T-helper 1 cell treated with Interleukin-12 subunit alpha and Interleukin-12 subunit beta and Interleukin-4 antibody, amounts not matched to agents 30 μg/mL and 1 μg/mL, for 36 hours (primary cell): Measurements from ENCODE around the gene ADGRV1.
"Not testable (repeated sequence)": the region's sequence is repeated elsewhere in the genome, so short reads cannot be mapped to it uniquely, and the experiment has no call there.

Experiments
- H3K27ac Mint-ChIP-seq: one replicate; pipeline ENCODE4 v1.8.0; 2021; ENCODE audit warnings: mild to moderate bottlenecking, mixed read lengths
- H3K27me3 Mint-ChIP-seq: one replicate; pipeline ENCODE4 v1.8.0; 2021; ENCODE audit warnings: low read depth, mixed read lengths
- H3K36me3 Mint-ChIP-seq: one replicate; pipeline ENCODE4 v1.8.0; 2021; ENCODE audit warnings: low read depth, mixed read lengths
- H3K4me1 Mint-ChIP-seq: one replicate; pipeline ENCODE4 v1.8.0; 2021; ENCODE audit warnings: low read depth, mixed read lengths
- H3K4me3 Mint-ChIP-seq: one replicate; pipeline ENCODE4 v1.8.0; 2021; ENCODE audit warnings: mild to moderate bottlenecking, moderate library complexity, mixed read lengths
- H3K9me3 Mint-ChIP-seq: one replicate; pipeline ENCODE4 v1.8.0; 2021; ENCODE audit warnings: mixed read lengths

The ADGRV1 gene

DNA sequence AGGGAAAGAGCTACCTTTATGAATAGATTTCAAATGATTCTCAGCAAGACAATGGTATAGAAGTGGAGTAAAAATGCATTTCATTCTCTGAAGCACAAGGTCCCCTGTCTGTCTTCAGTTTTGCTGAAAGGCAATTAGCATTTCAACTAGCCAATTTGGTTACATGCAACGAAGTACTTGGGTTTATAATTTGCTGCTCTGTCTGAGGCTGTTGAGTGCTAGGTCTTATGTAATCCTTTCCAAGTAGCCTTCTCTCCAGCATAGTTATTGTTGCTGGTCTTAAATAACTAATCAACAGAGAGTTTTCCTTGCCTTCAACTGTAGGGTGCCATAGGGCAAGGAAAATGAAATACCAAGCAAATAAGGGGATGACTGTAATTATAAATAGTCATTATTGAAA is 4.5 kb downstream of the ADGRV1 start:
- Mint-ChIP-seq H3K9me3 (no peaks in the 10 kb centered on the region), H3K36me3 (no peaks in the 10 kb centered on the region), H3K4me3 (no peak overlapping the region), H3K27me3 (peaks cover 47% of the 10 kb centered on the region), H3K4me1 (peaks cover 4% of the 10 kb centered on the region), H3K27ac (no peak overlapping the region)

GRCh38 chr5:90565491-90565890 is 6.9 kb downstream of the ADGRV1 start:
- Mint-ChIP-seq H3K27ac (no peak overlapping the region), H3K36me3 (no peaks in the 10 kb centered on the region), H3K9me3 (no peaks in the 10 kb centered on the region), H3K27me3 (peaks cover 24% of the 10 kb centered on the region), H3K4me3 (no peak overlapping the region), H3K4me1 (no peaks in the 10 kb centered on the region)

DNA sequence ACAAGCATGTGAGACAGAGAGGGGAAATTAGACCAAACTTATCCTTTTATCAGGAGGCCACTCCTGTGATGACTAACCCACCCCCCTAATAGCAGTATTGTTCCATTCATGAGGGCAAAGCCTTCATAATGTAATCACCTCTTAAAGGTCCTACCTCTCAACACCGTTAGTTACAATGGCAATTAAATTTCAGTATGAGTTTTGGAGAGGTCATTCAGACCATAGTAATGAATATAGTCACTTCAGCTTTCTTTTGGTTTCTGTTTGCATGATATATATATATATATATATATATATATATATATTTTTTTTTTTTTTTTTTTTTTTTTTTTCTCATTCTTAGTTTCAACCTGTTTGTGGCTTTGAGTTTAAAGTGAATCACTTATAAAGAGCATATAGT is 10.5 kb downstream of the ADGRV1 start:
- Mint-ChIP-seq H3K9me3 (no peaks in the 10 kb centered on the region), H3K27me3 (no peaks in the 10 kb centered on the region), H3K27ac (no peak overlapping the region), H3K36me3 (no peaks in the 10 kb centered on the region), H3K4me1 (no peaks in the 10 kb centered on the region), H3K4me3 (no peak overlapping the region)

DNA sequence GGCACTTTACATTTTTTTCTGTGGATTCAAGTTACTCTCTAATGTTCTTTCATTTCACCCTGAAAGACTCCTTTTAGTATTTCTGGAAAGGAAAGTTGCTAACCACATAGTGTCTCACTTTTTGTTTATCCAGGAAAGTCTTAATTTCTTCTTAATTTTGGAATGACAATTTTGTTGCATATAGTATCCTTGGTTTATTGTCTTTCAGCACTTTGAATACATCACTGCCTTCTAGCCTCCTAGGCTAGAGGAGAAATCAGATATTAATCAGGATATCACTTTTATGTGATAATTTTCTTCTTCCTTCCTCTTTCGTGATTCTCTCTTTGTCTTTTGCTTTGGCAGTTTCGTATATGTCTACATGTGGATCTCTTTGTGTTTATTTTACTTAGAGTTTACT is 11.4 kb downstream of the ADGRV1 start:
- Mint-ChIP-seq H3K36me3 (no peaks in the 10 kb centered on the region), H3K4me1 (no peaks in the 10 kb centered on the region), H3K4me3 (no peak overlapping the region), H3K9me3 (no peaks in the 10 kb centered on the region), H3K27me3 (no peaks in the 10 kb centered on the region), H3K27ac (no peak overlapping the region)

- Mint-ChIP-seq H3K4me1 (no peaks in the 10 kb centered on the region), H3K27ac (no peak overlapping the region)
Observed at GRCh38 chr5:90571147-90571773, 12.7 kb downstream of the ADGRV1 start.

DNA sequence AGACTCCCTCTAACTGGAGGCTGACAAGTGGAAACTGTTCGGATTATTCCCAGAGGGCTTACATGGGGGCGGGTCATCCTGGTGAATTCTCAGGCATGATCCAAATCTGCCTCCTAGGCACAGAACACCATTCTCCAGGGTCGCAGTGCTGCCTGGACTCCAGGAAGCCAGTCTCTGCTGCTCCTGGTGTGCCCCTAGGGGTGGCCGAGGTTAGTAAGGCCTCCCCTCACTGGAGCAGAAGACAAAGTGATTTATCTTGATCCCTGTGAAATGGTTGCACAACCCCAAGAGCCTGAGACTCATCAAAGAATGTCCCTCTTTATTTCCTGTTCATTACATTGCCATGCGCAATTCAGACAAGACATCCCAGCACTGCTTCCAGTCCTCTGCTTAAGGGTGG is 17.1 kb downstream of the ADGRV1 start:
- H3K36me3 Mint-ChIP-seq: no peaks in the 10 kb centered on the region
- H3K27me3 Mint-ChIP-seq: no peaks in the 10 kb centered on the region
- no peaks in the 10 kb centered on the region for H3K4me1 Mint-ChIP-seq
- no peak overlapping the region for H3K27ac Mint-ChIP-seq
- no peak overlapping the region for H3K4me3 Mint-ChIP-seq
- H3K9me3 Mint-ChIP-seq: peaks cover 3% of the 10 kb centered on the region

More at GRCh38 chr5:90571147-90571773, 12.7 kb downstream of the ADGRV1 start:
- Mint-ChIP-seq H3K27me3 (no peaks in the 10 kb centered on the region), H3K9me3 (no peaks in the 10 kb centered on the region), H3K4me3 (no peak overlapping the region), H3K36me3 (no peaks in the 10 kb centered on the region)

- H3K27ac Mint-ChIP-seq, H3K4me3 Mint-ChIP-seq, H3K27me3 Mint-ChIP-seq: not testable (repeated sequence)
Observed at GRCh38 chr5:90576566-90576965, 18.0 kb downstream of the ADGRV1 start.

DNA sequence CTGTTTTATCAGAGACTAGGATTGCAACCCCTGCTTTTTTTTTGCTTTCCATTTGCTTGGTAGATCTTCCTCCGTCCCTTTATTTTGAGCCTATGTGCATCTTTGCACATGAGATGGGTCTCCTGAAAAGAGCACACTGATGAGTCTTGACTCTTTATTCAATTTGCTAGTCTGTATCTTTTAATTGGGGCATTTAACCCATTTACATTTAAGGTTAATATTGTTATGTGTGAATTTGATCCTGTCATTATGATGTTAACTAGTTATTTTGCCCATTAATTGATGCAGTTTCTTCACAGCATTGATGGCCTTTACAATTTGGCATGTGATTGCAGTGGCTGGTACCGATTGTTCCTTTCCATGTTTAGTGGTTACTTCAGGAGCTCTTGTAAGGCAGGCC is 21.3 kb downstream of the ADGRV1 start:
- not testable (repeated sequence) for H3K36me3 Mint-ChIP-seq, H3K4me1 Mint-ChIP-seq, H3K27ac Mint-ChIP-seq, H3K27me3 Mint-ChIP-seq, H3K4me3 Mint-ChIP-seq, H3K9me3 Mint-ChIP-seq

More at GRCh38 chr5:90576566-90576965, 18.0 kb downstream of the ADGRV1 start:
- H3K9me3 Mint-ChIP-seq, H3K36me3 Mint-ChIP-seq, H3K4me1 Mint-ChIP-seq: not testable (repeated sequence)

GRCh38 chr5:90581956-90582355 is 23.4 kb downstream of the ADGRV1 start:
- Mint-ChIP-seq H3K27ac (no peak overlapping the region), H3K27me3 (no peaks in the 10 kb centered on the region), H3K4me3 (no peak overlapping the region), H3K36me3 (no peaks in the 10 kb centered on the region), H3K9me3 (peaks cover 3% of the 10 kb centered on the region), H3K4me1 (no peaks in the 10 kb centered on the region)

DNA sequence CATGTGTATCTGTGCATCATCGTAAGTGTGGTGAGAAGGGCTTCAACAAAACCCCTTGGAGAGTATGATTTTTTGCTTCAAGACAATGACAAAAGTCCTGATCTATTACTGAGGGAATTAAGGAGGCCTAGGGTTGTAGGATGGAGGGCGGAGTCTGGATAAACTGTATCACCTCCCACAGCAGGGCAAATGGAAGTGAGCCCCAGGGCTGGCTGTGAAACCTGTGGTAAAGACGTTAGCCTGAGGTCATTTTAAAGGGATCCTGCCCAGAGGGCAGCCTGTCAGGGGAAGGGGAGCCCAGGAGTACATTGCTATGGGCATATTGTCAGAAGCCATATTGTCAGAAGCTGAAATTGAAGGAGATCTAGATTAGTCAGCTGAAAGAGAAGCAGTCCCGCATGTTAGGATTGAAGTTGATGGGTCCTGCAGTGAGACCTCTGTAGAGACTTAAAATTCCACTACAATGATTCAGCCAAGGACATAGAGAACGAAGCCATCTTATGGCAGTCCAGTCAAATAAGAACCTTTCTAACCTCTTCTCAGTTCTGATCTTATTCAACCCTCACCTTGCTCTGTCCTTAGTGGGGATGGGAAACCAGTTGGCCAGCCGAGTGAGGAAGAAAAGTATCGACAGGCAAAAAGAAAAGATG is 26.9 kb downstream of the ADGRV1 start:
- no peaks in the 10 kb centered on the region for H3K36me3 Mint-ChIP-seq
- no peaks in the 10 kb centered on the region for H3K4me1 Mint-ChIP-seq
- no peaks in the 10 kb centered on the region for H3K9me3 Mint-ChIP-seq
- H3K27me3 Mint-ChIP-seq: no peaks in the 10 kb centered on the region
- no peak overlapping the region for H3K4me3 Mint-ChIP-seq
- H3K27ac Mint-ChIP-seq: no peak overlapping the region

DNA sequence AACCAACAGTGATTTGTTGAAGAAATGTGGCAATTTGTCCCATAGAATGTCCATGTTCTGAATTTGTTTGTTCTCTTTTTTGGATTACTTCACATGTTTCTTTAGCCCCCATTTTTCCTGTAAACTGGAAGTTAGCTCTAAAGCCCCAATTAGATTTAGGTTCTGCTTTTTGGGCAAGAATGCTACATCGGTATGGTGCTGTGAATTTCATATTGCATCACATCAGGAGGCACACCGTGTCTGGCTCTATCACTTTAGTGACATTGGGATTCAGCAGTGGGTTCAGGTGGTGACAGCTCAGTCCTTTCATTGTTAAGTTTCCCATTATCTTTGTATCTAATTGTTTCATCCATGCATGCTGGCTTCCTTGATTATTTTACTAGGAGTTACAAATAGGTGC is 27.9 kb downstream of the ADGRV1 start:
- Mint-ChIP-seq H3K27me3 (no peaks in the 10 kb centered on the region), H3K4me3 (no peak overlapping the region), H3K36me3 (no peaks in the 10 kb centered on the region)

GRCh38 chr5:90590170-90590569 is 31.6 kb downstream of the ADGRV1 start:
- peaks cover 4% of the 10 kb centered on the region for H3K9me3 Mint-ChIP-seq
- H3K4me3 Mint-ChIP-seq: no peak overlapping the region
- no peaks in the 10 kb centered on the region for H3K4me1 Mint-ChIP-seq
- no peaks in the 10 kb centered on the region for H3K27me3 Mint-ChIP-seq
- no peak overlapping the region for H3K27ac Mint-ChIP-seq
- no peaks in the 10 kb centered on the region for H3K36me3 Mint-ChIP-seq

More for the DNA sequence above, 27.9 kb downstream of the ADGRV1 start:
- no peak overlapping the region for H3K27ac Mint-ChIP-seq
- H3K9me3 Mint-ChIP-seq: no peaks in the 10 kb centered on the region
- no peaks in the 10 kb centered on the region for H3K4me1 Mint-ChIP-seq

DNA sequence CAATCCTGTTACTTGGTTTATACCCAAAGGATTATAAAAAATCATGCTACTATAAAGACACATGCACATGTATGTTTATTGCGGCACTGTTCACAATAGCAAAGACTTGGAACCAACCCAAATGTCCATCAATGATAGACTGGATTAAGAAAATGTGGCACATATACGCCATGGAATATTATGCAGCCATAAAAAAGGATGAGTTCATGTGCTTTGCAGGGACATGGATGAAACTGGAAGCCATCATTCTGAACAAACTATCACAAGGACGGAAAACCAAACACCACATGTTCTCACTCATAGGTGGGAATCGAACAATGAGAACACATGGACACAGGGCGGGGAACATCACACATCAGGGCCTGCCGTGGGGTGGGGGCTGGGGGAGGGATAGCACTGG is 34.5 kb downstream of the ADGRV1 start:
- not testable (repeated sequence) for H3K4me1 Mint-ChIP-seq, H3K27ac Mint-ChIP-seq, H3K4me3 Mint-ChIP-seq, H3K9me3 Mint-ChIP-seq, H3K36me3 Mint-ChIP-seq, H3K27me3 Mint-ChIP-seq

GRCh38 chr5:90595766-90596165 is 37.2 kb downstream of the ADGRV1 start:
- not testable (repeated sequence) for H3K27ac Mint-ChIP-seq, H3K9me3 Mint-ChIP-seq, H3K36me3 Mint-ChIP-seq, H3K4me1 Mint-ChIP-seq, H3K4me3 Mint-ChIP-seq, H3K27me3 Mint-ChIP-seq

DNA sequence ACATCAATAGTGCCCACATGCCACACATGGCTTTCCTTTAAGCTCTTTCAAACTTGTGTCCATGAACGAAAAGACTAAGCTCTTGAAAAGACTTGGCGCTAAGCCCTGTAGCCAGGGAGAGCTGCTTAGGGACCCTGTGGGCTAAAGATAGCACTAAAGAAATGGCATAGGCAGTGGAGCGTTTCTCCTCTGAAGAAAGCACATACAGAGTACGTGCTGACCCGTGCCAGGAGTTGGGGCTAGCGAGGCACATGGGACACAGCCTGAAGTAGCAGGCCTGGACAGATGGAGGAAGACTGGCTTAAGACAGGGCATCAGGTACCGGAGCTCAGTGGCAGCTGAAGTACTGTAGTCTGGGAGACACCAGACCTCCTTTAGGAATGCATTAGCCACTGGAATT is 39.7 kb downstream of the ADGRV1 start:
- Mint-ChIP-seq H3K27me3 (no peaks in the 10 kb centered on the region), H3K4me1 (no peaks in the 10 kb centered on the region), H3K36me3 (no peaks in the 10 kb centered on the region), H3K27ac (no peak overlapping the region), H3K4me3 (no peak overlapping the region), H3K9me3 (peaks cover 4% of the 10 kb centered on the region)

DNA sequence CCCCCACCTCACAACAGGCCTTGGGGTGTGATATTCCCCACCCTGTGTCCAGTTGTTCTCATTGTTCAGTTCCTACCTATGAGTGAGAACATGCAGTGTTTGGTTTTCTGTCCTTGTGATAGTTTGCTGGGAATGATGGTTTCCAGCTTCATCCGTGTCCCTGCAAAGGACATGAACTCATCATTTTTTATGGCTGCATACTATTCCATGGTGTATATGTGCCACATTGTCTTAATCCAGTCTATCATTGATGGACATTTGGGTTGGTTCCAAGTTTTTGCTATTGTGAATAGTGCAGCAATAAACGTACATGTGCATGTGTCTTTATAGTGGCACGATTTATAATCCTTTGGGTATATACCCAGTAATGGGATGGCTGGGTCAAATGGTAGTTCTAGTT is 41.7 kb downstream of the ADGRV1 start:
- H3K27ac Mint-ChIP-seq: not testable (repeated sequence)

More for the DNA sequence above, 41.7 kb downstream of the ADGRV1 start:
- not testable (repeated sequence) for H3K9me3 Mint-ChIP-seq, H3K4me1 Mint-ChIP-seq, H3K27me3 Mint-ChIP-seq, H3K4me3 Mint-ChIP-seq, H3K36me3 Mint-ChIP-seq
